ENCODE measurements around the gene THEM4. TPM values are rescaled to one million over a fixed set of nuclear protein-coding genes. Genes with fewer than 3 reads are reported as not detected.

THEM4 gene
- total and polyA plus RNA-seq, 2 donors (not counting 1 experiment from before 2014, with no cell fraction given) = 15.0 to 16.1 TPM

- POLR2A ChIA-PET = no interaction called here
- no peak for ATAC-seq (ENCODE audit: low read depth)
- CTCF ChIA-PET = interaction anchor here (1.4 kb wide), 1 partner anchor 43 kb away, joined by 3 read pairs; no protein-coding TSS in a partner anchor
- Mint-ChIP-seq H3K4me3 (no peak overlapping the region), H3K4me1 (no peaks in the 10 kb centered on the region), H3K9me3 (ENCODE audit: insufficient read depth) (no peaks in the 10 kb centered on the region), H3K27ac (no peak overlapping the region), H3K27me3 (peaks cover 5% of the 10 kb centered on the region)
- Histone ChIP-seq H4K20me1 (ENCODE audit: control insufficient read depth, insufficient read depth, low read length, poor library complexity, severe bottlenecking) (no peaks in the 10 kb centered on the region), H2AFZ (ENCODE audit: insufficient read depth, low read depth, low read length, poor library complexity, severe bottlenecking) (no peak overlapping the region), H3K27me3 (replicated peaks in 1 of 4; ENCODE audit: control extremely low read depth in 1 of 4, control insufficient read depth in 3 of 4, insufficient read depth in 4 of 4, low read length in 3 of 4) (peaks cover 0 to 3% (median 1%) of the 10 kb centered on the region in 4 experiments), H3K4me3 (ENCODE audit: control extremely low read depth in 1 of 5, extremely low read depth in 1 of 5, insufficient read depth in 1 of 5, low read depth in 2 of 5, low read length in 4 of 5) (no peak overlapping the region), H3K79me2 (ENCODE audit: control insufficient read depth, insufficient read depth, low read length) (no peaks in the 10 kb centered on the region), H3K27ac (ENCODE audit: low read length in 2 of 2) (no peak overlapping the region), H3K9ac (ENCODE audit: low read length) (no peak overlapping the region), H3K4me1 (ENCODE audit: control insufficient read depth in 2 of 2, insufficient read depth in 2 of 2, low read length in 2 of 2) (no peaks in the 10 kb centered on the region), H3K9me3 (ENCODE audit: control extremely low read depth in 1 of 3, control insufficient read depth in 2 of 3, insufficient read depth in 1 of 3, low read length in 2 of 3) (no peaks in the 10 kb centered on the region), H3K36me3 (replicated peaks in 1 of 2; ENCODE audit: control extremely low read depth in 1 of 2, control insufficient read depth in 1 of 2, extremely low read depth in 1 of 2, insufficient read depth in 2 of 2, low read length in 1 of 2) (no peaks in the 10 kb centered on the region), H3K4me2 (replicated peaks; ENCODE audit: low read depth, low read length, poor library complexity, severe bottlenecking) (no peak overlapping the region)
- WGBS (ENCODE audit: insufficient coverage) = 100% methylated on average over 1 of the region's 2 CpGs
- DNase-seq = no peak
- TF ChIP-seq EZH2 (IDR thresholded peaks at IDR 0.05; ENCODE audit: borderline replicate concordance, insufficient read depth, low read depth, low read length, poor library complexity, severe bottlenecking) (no peak), CTCF (IDR thresholded peaks at IDR 0.05) (no peak)
- intact Hi-C loops (cut with micrococcal nuclease) = no loop called here
Measured at GRCh38 chr1:151958959-151959358, 49.6 kb upstream of the THEM4 start.

GRCh38 chr1:151956957-151957497, 47.7 kb upstream of the THEM4 start:
- ChIA-PET POLR2A (no interaction called here), CTCF (no interaction called here)
- H3K4me3 Mint-ChIP-seq = no peak overlapping the region
- Histone ChIP-seq H4K20me1 (ENCODE audit: control insufficient read depth, insufficient read depth, low read length, poor library complexity, severe bottlenecking) (no peaks in the 10 kb centered on the region), H3K36me3 (replicated peaks in 1 of 2; ENCODE audit: control extremely low read depth in 1 of 2, control insufficient read depth in 1 of 2, extremely low read depth in 1 of 2, insufficient read depth in 2 of 2, low read length in 1 of 2) (no peaks in the 10 kb centered on the region), H3K9me3 (ENCODE audit: control extremely low read depth in 1 of 3, control insufficient read depth in 2 of 3, insufficient read depth in 1 of 3, low read length in 2 of 3) (no peaks in the 10 kb centered on the region), H2AFZ (ENCODE audit: insufficient read depth, low read depth, low read length, poor library complexity, severe bottlenecking) (no peak overlapping the region), H3K4me1 (ENCODE audit: control insufficient read depth in 2 of 2, insufficient read depth in 2 of 2, low read length in 2 of 2) (no peaks in the 10 kb centered on the region), H3K27me3 (replicated peaks in 1 of 4; ENCODE audit: control extremely low read depth in 1 of 4, control insufficient read depth in 3 of 4, insufficient read depth in 4 of 4, low read length in 3 of 4) (peaks cover 0 to 5% (median 0%) of the 10 kb centered on the region in 4 experiments), H3K27ac (ENCODE audit: low read length in 2 of 2) (no peak overlapping the region), H3K4me3 (ENCODE audit: control extremely low read depth in 1 of 5, extremely low read depth in 1 of 5, insufficient read depth in 1 of 5, low read depth in 2 of 5, low read length in 4 of 5) (no peak overlapping the region), H3K79me2 (ENCODE audit: control insufficient read depth, insufficient read depth, low read length) (no peaks in the 10 kb centered on the region), H3K4me2 (replicated peaks; ENCODE audit: low read depth, low read length, poor library complexity, severe bottlenecking) (no peak overlapping the region), H3K9ac (ENCODE audit: low read length) (no peak overlapping the region)
- no peak overlapping the region for H3K27ac Mint-ChIP-seq
- H3K9me3 Mint-ChIP-seq (ENCODE audit: insufficient read depth) = no peaks in the 10 kb centered on the region
- TF ChIP-seq CTCF (IDR thresholded peaks at IDR 0.05) (no peak), EZH2 (IDR thresholded peaks at IDR 0.05; ENCODE audit: borderline replicate concordance, insufficient read depth, low read depth, low read length, poor library complexity, severe bottlenecking) (no peak)
- peaks cover 5% of the 10 kb centered on the region for H3K27me3 Mint-ChIP-seq
- no peaks in the 10 kb centered on the region for H3K4me1 Mint-ChIP-seq
- DNase-seq = no peak
- intact Hi-C loops (cut with micrococcal nuclease) = no loop called here
- WGBS (ENCODE audit: insufficient coverage) = no CpG with 5 or more reads among the region's 3 CpGs
- no peak for ATAC-seq (ENCODE audit: low read depth)

Measured in B cell (primary cell).